Right lobe of liver (tissue), 6 donors: ENCODE measurements around the gene C9orf72. TPM values are rescaled to one million over a fixed set of nuclear protein-coding genes. Genes with fewer than 3 reads are reported as not detected.
"Not testable (repeated sequence)": the region's sequence is repeated elsewhere in the genome, so short reads cannot be mapped to it uniquely, and the experiment has no call there.

ENCODE experiments used
- ATAC-seq, 4 donors: fragments of 200-7000 bp; cut with Tn5 transposase; one replicate each; pipeline ENCODE4 v1.9.1; 2020; ENCODE audit warnings: mild to moderate bottlenecking in 4 of 4, moderate library complexity in 4 of 4
- DNase-seq, 3 donors: peaks; one replicate each; pipeline ENCODE4 v3.0.0-alpha.2; 2020
- H3K27ac ChIP-seq, 3 donors: fragments of 200-600 bp; one replicate each; pipeline ENCODE4 v1.8.0; 2022
- H3K27me3 ChIP-seq, 2 donors: fragments of 200-600 bp; one replicate each; pipeline ENCODE4 v1.8.0; 2022
- H3K36me3 ChIP-seq, 4 donors: fragments of 200-600 bp; sonication (generic) in 1 of 4; one replicate each; pipeline versions ENCODE4 v1.5.1 to v1.8.0; 2017 to 2022; ENCODE audit warnings: control low read depth in 1 of 4
- H3K4me1 ChIP-seq, 4 donors: fragments of 200-600 bp; sonication (generic) in 1 of 4; one replicate each; pipeline versions ENCODE4 v1.5.1 to v1.8.0; 2017 to 2022; ENCODE audit warnings: control low read depth in 1 of 4
- H3K4me3 ChIP-seq, 3 donors: fragments of 200-600 bp; one replicate each; pipeline ENCODE4 v1.8.0; 2022
- H3K9me3 ChIP-seq, 4 donors: fragments of 200-600 bp; sonication (generic) in 1 of 4; one replicate each; pipeline versions ENCODE4 v1.5.1 to v1.8.0; 2017 to 2022; ENCODE audit warnings: control low read depth in 1 of 4
- CTCF ChIP-seq, 4 donors: fragments of 200-600 bp in 3 of 4; fragments of 450-650 bp in 1 of 4; IDR thresholded peaks; one replicate each; pipeline versions ENCODE4 v1.5.1 to v1.8.0; 2016 to 2022; ENCODE audit warnings: antibody characterized with exemption in 4 of 4, mild to moderate bottlenecking in 2 of 4
- POLR2A ChIP-seq: fragments of 450-650 bp; IDR thresholded peaks from one replicate; pipeline ENCODE4 v1.6.1; 2017; ENCODE audit warnings: antibody characterized with exemption, mild to moderate bottlenecking
- WGBS: methylation state at CpG from one replicate; pipeline ENCODE4 v1.1.6; 2018; ENCODE audit warnings: low coverage, low lambda C conversion rate; ENCODE audit not compliant: insufficient coverage; ENCODE audit errors: missing lambda C conversion rate; 5-methylcytosine and 5-hydroxymethylcytosine counted together
- intact Hi-C, 2 donors: fragments of 100-400 bp; cut with DNase I; formaldehyde crosslinking; loops; one replicate each; pipeline versions ENCODE4 v1.11.2 to v1.14.1; 2022
- total RNA-seq, 6 experiments: library from RNA; depleted of rRNA in 2 of 6; stranded (reverse); fragments of >200 nt in 2 of 6; fragmentation: NEBNext Ultra II Directional in 3 of 6; extraction: Animal tissue kit (Norgen Biotek cat#: 25700) in 3 of 6; gene quantifications; one replicate each; pipeline versions ENCODE4 v1.1.0 to v1.2.4, GENCODE V29; 2016 to 2023
- donor health status: DM: no; HTN: yes; CAD: no.
- donor health status: DM: no; HTN: no; CAD: no.
- donor health status: DM: no; HTN: no; CAD: no.
- donor health status: DM: no; HTN: yes; CAD: no.
- donor health status: DM: no; HTN: yes; CAD: no.

The C9orf72 gene
- total RNA-seq, 6 experiments from 2014 or later, result 4.9 to 7.7 (median 6.8) TPM

- WGBS, result 74% methylated on average over 4 of the region's 11 CpGs
- TF ChIP-seq CTCF (IDR thresholded peaks at IDR 0.05) (no peak), POLR2A (no peak)
- intact Hi-C loops, result no loop called here
- ATAC-seq (no peak), DNase-seq (no peak)
- no peaks in the 10 kb centered on the region for H3K9me3 ChIP-seq
- no peaks in the 10 kb centered on the region for H3K36me3 ChIP-seq
- no peak overlapping the region for H3K27ac ChIP-seq
- no peaks in the 10 kb centered on the region for H3K27me3 ChIP-seq
- no peaks in the 10 kb centered on the region for H3K4me1 ChIP-seq
- H3K4me3 ChIP-seq, result no peak overlapping the region
Observed at GRCh38 chr9:27614551-27614950, 41.3 kb upstream of the C9orf72 start.

GRCh38 chr9:27612036-27612435 lies 38.8 kb upstream of the C9orf72 start:
- H3K36me3 ChIP-seq, intact Hi-C loops, H3K4me3 ChIP-seq, H3K9me3 ChIP-seq, H3K27ac ChIP-seq, ATAC-seq, H3K27me3 ChIP-seq, DNase-seq, H3K4me1 ChIP-seq: not testable (repeated sequence)
- 72% methylated on average over 4 of the region's 4 CpGs for WGBS

GRCh38 chr9:27610622-27611021 lies 37.3 kb upstream of the C9orf72 start:
- no peak for ATAC-seq
- no peak for TF ChIP-seq POLR2A
- intact Hi-C loops, result no loop called here

GRCh38 chr9:27602954-27603353 lies 29.7 kb upstream of the C9orf72 start:
- Histone ChIP-seq H3K27ac (no peak overlapping the region), H3K4me1 (no peaks in the 10 kb centered on the region), H3K27me3 (no peaks in the 10 kb centered on the region), H3K9me3 (no peaks in the 10 kb centered on the region), H3K36me3 (no peaks in the 10 kb centered on the region), H3K4me3 (no peak overlapping the region)
- DNase-seq, result no peak
- ATAC-seq, result no peak
- WGBS, result 85% methylated on average over 4 of the region's 4 CpGs
- no peak for TF ChIP-seq CTCF (IDR thresholded peaks at IDR 0.05)
- no peak for TF ChIP-seq POLR2A
- intact Hi-C loops, result no loop called here

More at GRCh38 chr9:27610622-27611021, 37.3 kb upstream of the C9orf72 start:
- H3K9me3 ChIP-seq, result no peaks in the 10 kb centered on the region
- H3K27ac ChIP-seq, result no peak overlapping the region
- H3K4me1 ChIP-seq, result no peaks in the 10 kb centered on the region
- no peaks in the 10 kb centered on the region for H3K36me3 ChIP-seq
- DNase-seq, result no peak
- WGBS, result 79% methylated on average over 5 of the region's 19 CpGs
- H3K4me3 ChIP-seq, result no peak overlapping the region
- H3K27me3 ChIP-seq, result no peaks in the 10 kb centered on the region

- TF ChIP-seq CTCF (IDR thresholded peaks at IDR 0.05) (no peak), POLR2A (no peak)
- peak in 3 of 4 donors; percentile 38 to 58 (median 40) for ATAC-seq
Observed at GRCh38 chr9:27602142-27602861, 29.0 kb upstream of the C9orf72 start.

More at GRCh38 chr9:27602142-27602861, 29.0 kb upstream of the C9orf72 start:
- Histone ChIP-seq H3K36me3 (no peaks in the 10 kb centered on the region), H3K27ac (no peak overlapping the region), H3K4me1 (no peaks in the 10 kb centered on the region), H3K4me3 (no peak overlapping the region), H3K27me3 (no peaks in the 10 kb centered on the region), H3K9me3 (no peaks in the 10 kb centered on the region)
- intact Hi-C loops, result no loop called here
- no peak for DNase-seq
- WGBS, result 69% methylated on average over 6 of the region's 6 CpGs
